Activated CD4-positive, alpha-beta T cell treated with anti-CD3 and anti-CD28 coated beads, Interleukin-2, amount 10 ng/mL, durations not matched to agents 24 days and 14 days (primary cell): ENCODE data around the gene CAMK1D. TPM values are rescaled to one million over a fixed set of nuclear protein-coding genes. Genes with fewer than 3 reads are reported as not detected.
"Not testable (repeated sequence)": the region's sequence is repeated elsewhere in the genome, so short reads cannot be mapped to it uniquely, and the experiment has no call there.

Experiments used
- DNase-seq: peaks from one replicate; pipeline ENCODE4 v3.0.0; 2022
- H3K27ac Mint-ChIP-seq: one replicate; pipeline ENCODE4 v1.8.0; 2022; ENCODE audit warnings: mild to moderate bottlenecking, mixed read lengths
- H3K27me3 Mint-ChIP-seq: one replicate; pipeline ENCODE4 v1.8.0; 2022; ENCODE audit warnings: mixed read lengths
- H3K36me3 Mint-ChIP-seq: one replicate; pipeline ENCODE4 v1.8.0; 2022; ENCODE audit warnings: low read depth, mild to moderate bottlenecking, mixed read lengths
- H3K4me1 Mint-ChIP-seq: one replicate; pipeline ENCODE4 v1.8.0; 2021; ENCODE audit warnings: mixed read lengths
- H3K4me3 Mint-ChIP-seq: one replicate; pipeline ENCODE4 v1.8.0; 2022; ENCODE audit warnings: mild to moderate bottlenecking, moderate library complexity, mixed read lengths
- H3K9me3 Mint-ChIP-seq: one replicate; pipeline ENCODE4 v1.8.0; 2021; ENCODE audit warnings: mixed read lengths
- intact Hi-C: fragments of 100-400 bp; cut with micrococcal nuclease; formaldehyde crosslinking; loops from one replicate; pipeline ENCODE4 v1.15.1; 2023
- total RNA-seq: library from RNA; stranded (reverse); gene quantifications from 2 replicates; pipeline ENCODE4 v1.2.3, GENCODE V29; 2022

Gene CAMK1D
- total RNA-seq, 1 donor from 2014 or later = 5.6 TPM

GRCh38 chr10:12543589-12543988, 194.2 kb downstream of the CAMK1D start:
- DNase-seq = no peak
- Mint-ChIP-seq H3K9me3 (peaks cover 10% of the 10 kb centered on the region), H3K4me3 (no peak overlapping the region)

DNA sequence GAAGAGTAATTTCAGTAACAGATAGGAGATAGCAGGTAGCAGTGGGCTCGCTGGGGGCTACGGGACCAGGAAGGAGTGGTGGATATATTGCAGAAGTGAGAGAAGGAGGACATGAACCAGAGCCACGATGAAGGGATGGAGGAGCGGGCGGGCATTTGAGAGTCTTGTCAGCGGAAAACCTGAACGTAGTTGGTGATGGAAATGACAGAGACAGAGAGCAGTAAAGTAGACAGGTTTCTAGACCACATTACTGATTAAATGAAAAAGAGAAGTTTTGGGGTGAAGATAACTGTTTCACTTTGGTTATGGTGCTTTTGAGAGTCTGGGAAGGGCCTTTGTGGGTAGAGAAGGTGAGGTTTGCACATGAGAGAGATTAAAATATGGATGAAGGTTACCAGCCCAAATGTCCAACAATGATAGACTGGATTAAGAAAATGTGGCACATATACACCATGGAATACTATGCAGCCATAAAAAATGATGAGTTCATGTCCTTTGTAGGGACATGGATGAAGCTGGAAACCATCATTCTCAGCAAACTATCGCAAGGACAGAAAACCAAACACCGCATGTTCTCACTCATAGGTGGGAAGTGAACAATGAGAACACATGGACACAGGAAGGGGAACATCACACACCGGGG, 196.9 kb downstream of the CAMK1D start:
- H3K36me3 Mint-ChIP-seq, H3K4me1 Mint-ChIP-seq, H3K4me3 Mint-ChIP-seq, DNase-seq, intact Hi-C loops, H3K27ac Mint-ChIP-seq, H3K27me3 Mint-ChIP-seq: not testable (repeated sequence)
- H3K9me3 Mint-ChIP-seq = peaks cover 10% of the 10 kb centered on the region

More at GRCh38 chr10:12543589-12543988, 194.2 kb downstream of the CAMK1D start:
- intact Hi-C loops = no loop called here
- H3K4me1 Mint-ChIP-seq = peaks cover 11% of the 10 kb centered on the region
- H3K27me3 Mint-ChIP-seq = no peaks in the 10 kb centered on the region
- no peak overlapping the region for H3K27ac Mint-ChIP-seq
- H3K36me3 Mint-ChIP-seq = no peaks in the 10 kb centered on the region

DNA sequence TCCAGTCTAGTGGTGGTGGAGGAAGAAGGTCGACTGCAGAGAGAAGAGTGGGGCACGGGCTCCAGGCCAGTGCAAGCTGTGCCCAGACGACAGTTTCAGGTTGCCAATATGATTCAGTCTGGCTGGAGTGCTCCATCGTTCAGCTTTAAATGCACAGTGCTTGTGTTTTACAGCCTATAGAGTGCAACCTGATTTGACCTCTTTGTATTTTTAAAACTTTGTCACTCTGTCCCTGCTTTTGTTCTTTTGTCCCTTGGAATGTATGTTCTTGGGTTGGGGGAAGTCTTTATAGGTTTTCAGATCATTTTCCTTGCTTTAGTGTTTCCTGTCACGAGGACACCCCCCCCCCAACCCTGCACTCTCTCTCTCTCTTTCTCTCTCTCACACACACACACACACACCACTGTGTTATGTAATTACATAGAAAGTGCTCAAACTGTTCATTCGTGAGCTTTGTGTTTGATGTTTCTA, 198.0 kb downstream of the CAMK1D start:
- Mint-ChIP-seq H3K9me3 (peaks cover 10% of the 10 kb centered on the region), H3K36me3 (no peaks in the 10 kb centered on the region), H3K27me3 (no peaks in the 10 kb centered on the region), H3K4me3 (no peak overlapping the region), H3K4me1 (peaks cover 9% of the 10 kb centered on the region), H3K27ac (no peak overlapping the region)
- no peak for DNase-seq
- intact Hi-C loops = no loop called here

DNA sequence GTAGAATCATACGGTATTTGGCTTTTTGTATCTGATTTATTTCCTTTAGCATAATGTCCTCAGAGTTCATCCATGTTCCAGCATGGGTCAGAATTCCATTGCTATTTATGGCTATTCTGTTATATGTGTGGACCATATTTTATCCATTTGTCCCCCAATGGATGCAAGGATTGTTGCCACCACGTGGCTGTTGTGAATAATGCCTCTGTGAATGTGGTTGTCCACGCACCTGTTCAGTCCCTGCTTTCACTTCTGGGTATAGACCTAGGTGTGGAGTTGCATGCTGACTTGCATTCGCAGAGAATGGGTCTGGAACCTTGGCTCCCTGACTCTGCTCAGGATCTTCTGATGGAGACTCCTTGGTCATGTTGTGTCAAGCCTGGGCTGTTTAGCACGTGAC, 199.9 kb downstream of the CAMK1D start:
- Mint-ChIP-seq H3K4me1 (peaks cover 9% of the 10 kb centered on the region), H3K4me3 (no peak overlapping the region), H3K27ac (no peak overlapping the region), H3K9me3 (peaks cover 10% of the 10 kb centered on the region), H3K36me3 (no peaks in the 10 kb centered on the region), H3K27me3 (no peaks in the 10 kb centered on the region)
- intact Hi-C loops = no loop called here
- no peak for DNase-seq

GRCh38 chr10:12550994-12551393, 201.6 kb downstream of the CAMK1D start:
- no peak for DNase-seq
- Mint-ChIP-seq H3K36me3 (no peaks in the 10 kb centered on the region), H3K27me3 (no peaks in the 10 kb centered on the region), H3K27ac (no peak overlapping the region), H3K4me1 (peaks cover 9% of the 10 kb centered on the region), H3K4me3 (no peak overlapping the region), H3K9me3 (peaks cover 4% of the 10 kb centered on the region)
- intact Hi-C loops = no loop called here

DNA sequence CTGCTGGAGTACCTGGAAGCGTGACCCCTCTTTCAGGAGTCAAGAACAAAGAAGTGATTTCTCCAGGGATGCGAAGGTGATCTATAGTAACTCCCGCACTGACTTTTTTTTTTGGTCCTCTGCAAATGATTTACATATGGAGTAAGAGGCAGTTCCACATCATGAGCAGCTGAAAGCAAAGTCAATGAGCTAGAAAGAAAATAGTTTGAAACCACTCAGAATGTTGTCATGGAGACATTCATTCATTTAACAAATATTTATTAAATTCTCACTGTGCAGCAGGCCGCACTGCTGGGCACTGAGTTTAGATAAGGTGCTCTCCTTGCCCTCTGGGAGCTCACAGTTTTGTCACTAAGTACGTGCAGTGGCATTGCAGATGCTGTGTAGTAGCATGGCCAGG, 206.7 kb downstream of the CAMK1D start:
- no peak for DNase-seq
- H3K4me3 Mint-ChIP-seq = no peak overlapping the region
- H3K36me3 Mint-ChIP-seq = no peaks in the 10 kb centered on the region
- H3K9me3 Mint-ChIP-seq = no peaks in the 10 kb centered on the region
- no peak overlapping the region for H3K27ac Mint-ChIP-seq
- H3K27me3 Mint-ChIP-seq = no peaks in the 10 kb centered on the region
- intact Hi-C loops = no loop called here
- H3K4me1 Mint-ChIP-seq = no peaks in the 10 kb centered on the region

GRCh38 chr10:12559578-12560178, 210.3 kb downstream of the CAMK1D start:
- no peak for DNase-seq
- H3K4me3 Mint-ChIP-seq = no peak overlapping the region
- no peak overlapping the region for H3K27ac Mint-ChIP-seq
- no peaks in the 10 kb centered on the region for H3K9me3 Mint-ChIP-seq
- no peaks in the 10 kb centered on the region for H3K27me3 Mint-ChIP-seq
- peaks cover 4% of the 10 kb centered on the region for H3K36me3 Mint-ChIP-seq
- H3K4me1 Mint-ChIP-seq = peaks cover 10% of the 10 kb centered on the region
- intact Hi-C loops = no loop called here

GRCh38 chr10:12561307-12561706, 212.0 kb downstream of the CAMK1D start:
- H3K36me3 Mint-ChIP-seq = peaks cover 4% of the 10 kb centered on the region
- DNase-seq = no peak
- H3K4me3 Mint-ChIP-seq = no peak overlapping the region
- H3K4me1 Mint-ChIP-seq = peaks cover 10% of the 10 kb centered on the region
- no peaks in the 10 kb centered on the region for H3K9me3 Mint-ChIP-seq
- intact Hi-C loops = no loop called here
- no peaks in the 10 kb centered on the region for H3K27me3 Mint-ChIP-seq
- no peak overlapping the region for H3K27ac Mint-ChIP-seq

GRCh38 chr10:12561720-12562119, 212.4 kb downstream of the CAMK1D start:
- intact Hi-C loops = no loop called here
- H3K4me1 Mint-ChIP-seq = peaks cover 10% of the 10 kb centered on the region
- H3K27ac Mint-ChIP-seq = no peak overlapping the region
- H3K36me3 Mint-ChIP-seq = peaks cover 4% of the 10 kb centered on the region
- no peak for DNase-seq
- no peaks in the 10 kb centered on the region for H3K27me3 Mint-ChIP-seq
- no peaks in the 10 kb centered on the region for H3K9me3 Mint-ChIP-seq
- no peak overlapping the region for H3K4me3 Mint-ChIP-seq

GRCh38 chr10:12563489-12563888, 214.1 kb downstream of the CAMK1D start:
- Mint-ChIP-seq H3K4me1 (peaks cover 11% of the 10 kb centered on the region), H3K36me3 (peaks cover 4% of the 10 kb centered on the region), H3K9me3 (no peaks in the 10 kb centered on the region), H3K27me3 (no peaks in the 10 kb centered on the region), H3K27ac (no peak overlapping the region), H3K4me3 (no peak overlapping the region)
- DNase-seq = no peak
- intact Hi-C loops = no loop called here

DNA sequence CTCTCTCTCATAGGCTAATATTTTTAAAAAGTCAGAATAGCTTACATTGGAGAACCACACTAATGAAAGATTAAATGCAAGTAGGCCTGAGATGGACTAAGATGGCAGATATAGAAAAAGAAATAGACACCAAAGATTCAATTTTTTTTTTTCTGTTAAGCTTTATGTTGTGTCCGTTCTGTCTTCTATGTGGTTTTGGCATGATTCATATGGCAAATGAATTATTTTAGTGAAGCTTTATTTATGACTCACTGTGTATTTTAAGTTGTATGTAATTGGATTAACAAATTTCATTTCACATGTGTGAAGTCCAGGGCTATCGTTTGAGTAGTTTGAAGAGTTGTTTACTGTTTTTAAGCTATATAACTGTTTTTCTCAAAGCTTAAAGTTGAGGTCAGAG, 214.8 kb downstream of the CAMK1D start:
- Mint-ChIP-seq H3K27ac (no peak overlapping the region), H3K4me3 (no peak overlapping the region), H3K27me3 (no peaks in the 10 kb centered on the region), H3K4me1 (peaks cover 13% of the 10 kb centered on the region), H3K9me3 (no peaks in the 10 kb centered on the region), H3K36me3 (peaks cover 4% of the 10 kb centered on the region)
- intact Hi-C loops = no loop called here
- no peak for DNase-seq

DNA sequence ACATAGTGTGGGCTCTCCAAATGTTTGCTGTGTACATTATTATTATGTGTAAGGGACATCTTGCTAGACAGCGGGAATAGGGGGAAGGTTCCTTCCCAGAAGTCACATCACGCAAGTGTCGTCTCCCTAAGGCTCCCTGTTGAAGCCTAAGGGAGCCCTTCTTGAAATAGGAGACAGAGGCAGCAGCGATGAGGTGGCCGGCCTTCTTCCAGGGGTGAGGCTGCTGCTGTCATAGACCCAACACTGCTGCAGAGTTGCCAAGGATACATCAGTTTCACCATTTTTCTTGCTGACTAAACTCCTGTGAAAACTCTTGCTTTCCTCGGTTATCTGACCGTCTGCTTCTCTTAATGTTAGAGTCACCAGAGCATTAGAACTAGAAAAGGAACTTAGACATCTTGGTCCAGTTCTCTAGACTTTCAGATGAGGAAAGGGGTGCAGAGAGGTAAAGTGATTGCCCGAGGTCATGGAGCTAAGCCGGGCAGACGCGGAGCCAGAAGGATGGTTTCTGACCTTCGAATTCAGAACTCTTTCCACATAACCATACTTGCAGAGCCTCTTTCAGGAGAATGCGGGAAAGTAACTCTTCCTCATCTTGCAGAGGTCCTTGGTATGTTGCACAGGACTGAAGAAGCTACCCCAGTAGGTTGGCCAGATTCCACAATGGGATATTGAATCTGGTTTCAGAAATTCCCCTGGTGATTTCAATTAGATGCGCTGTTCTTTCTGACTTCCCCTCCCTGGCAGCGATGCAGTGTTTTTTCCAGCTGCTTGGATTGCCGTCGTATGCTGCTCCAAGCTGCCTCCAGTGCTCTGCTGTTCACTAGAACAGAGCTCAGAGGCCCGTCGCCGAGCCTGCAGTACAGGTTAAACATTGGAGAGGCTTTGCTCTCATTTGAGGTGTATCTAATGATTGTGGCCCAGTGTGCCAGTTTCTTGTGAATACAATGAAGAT, 217.1 kb downstream of the CAMK1D start:
- Mint-ChIP-seq H3K9me3 (no peaks in the 10 kb centered on the region), H3K4me1 (peaks cover 13% of the 10 kb centered on the region), H3K4me3 (no peak overlapping the region), H3K27me3 (no peaks in the 10 kb centered on the region), H3K36me3 (peaks cover 4% of the 10 kb centered on the region), H3K27ac (no peak overlapping the region)
- no peak for DNase-seq
- intact Hi-C loops = no loop called here

GRCh38 chr10:12568391-12569009, 219.2 kb downstream of the CAMK1D start:
- Mint-ChIP-seq H3K9me3 (no peaks in the 10 kb centered on the region), H3K4me1 (peaks cover 9% of the 10 kb centered on the region), H3K27me3 (no peaks in the 10 kb centered on the region), H3K36me3 (no peaks in the 10 kb centered on the region), H3K27ac (no peak overlapping the region), H3K4me3 (no peak overlapping the region)
- intact Hi-C loops = no loop called here
- no peak for DNase-seq

- H3K4me1 Mint-ChIP-seq = peaks cover 3% of the 10 kb centered on the region
- no peak overlapping the region for H3K4me3 Mint-ChIP-seq
- peaks cover 2% of the 10 kb centered on the region for H3K36me3 Mint-ChIP-seq
- no peaks in the 10 kb centered on the region for H3K27me3 Mint-ChIP-seq
- H3K9me3 Mint-ChIP-seq = no peaks in the 10 kb centered on the region
- no peak overlapping the region for H3K27ac Mint-ChIP-seq
- DNase-seq = no peak
- intact Hi-C loops = no loop called here
Observed at GRCh38 chr10:12572281-12572680, 222.9 kb downstream of the CAMK1D start.
